Right renal cortex interstitium (tissue), 3 donors: ENCODE data around the gene TMCO4. TPM values are rescaled to one million over a fixed set of nuclear protein-coding genes. Genes with fewer than 3 reads are reported as not detected.

Experiments
- DNase-seq, 3 donors: peaks; one replicate each; pipeline ENCODE4 v3.0.0-alpha.2; 2013; ENCODE audit warnings: low read depth in 3 of 3, low spot score in 2 of 3
- polyA plus RNA-seq, 3 donors: library from polyadenylated mRNA; unstranded; fragments of 120-200 nt; gene quantifications; one replicate each; pipeline ENCODE4 v1.2.1, GENCODE V29; 2013; ENCODE audit not compliant: insufficient read length in 3 of 3

The TMCO4 gene
- polyA plus RNA-seq, 3 donors = 16.5 to 18.4 (median 17.8) TPM

DNA sequence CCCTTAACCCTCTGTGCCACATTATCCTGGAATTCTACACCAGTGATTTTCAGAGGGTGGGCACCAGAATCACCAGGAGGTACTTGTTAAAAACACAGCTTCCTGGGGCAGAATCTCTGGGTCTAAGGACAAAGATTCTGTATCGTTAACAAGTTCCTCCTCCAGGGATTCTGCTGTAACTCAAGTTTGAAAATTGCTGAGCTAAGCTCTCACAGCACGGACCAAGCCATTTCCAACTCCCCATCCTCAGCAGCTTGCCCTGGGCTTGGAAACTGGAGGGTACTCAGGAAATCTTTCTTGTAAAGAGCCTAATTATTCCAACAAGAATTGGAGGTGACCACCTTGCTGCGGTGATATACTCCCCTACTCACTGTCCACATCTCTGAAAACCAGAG lies 48.8 kb downstream of the TMCO4 start:
- DNase-seq = no peak

DNA sequence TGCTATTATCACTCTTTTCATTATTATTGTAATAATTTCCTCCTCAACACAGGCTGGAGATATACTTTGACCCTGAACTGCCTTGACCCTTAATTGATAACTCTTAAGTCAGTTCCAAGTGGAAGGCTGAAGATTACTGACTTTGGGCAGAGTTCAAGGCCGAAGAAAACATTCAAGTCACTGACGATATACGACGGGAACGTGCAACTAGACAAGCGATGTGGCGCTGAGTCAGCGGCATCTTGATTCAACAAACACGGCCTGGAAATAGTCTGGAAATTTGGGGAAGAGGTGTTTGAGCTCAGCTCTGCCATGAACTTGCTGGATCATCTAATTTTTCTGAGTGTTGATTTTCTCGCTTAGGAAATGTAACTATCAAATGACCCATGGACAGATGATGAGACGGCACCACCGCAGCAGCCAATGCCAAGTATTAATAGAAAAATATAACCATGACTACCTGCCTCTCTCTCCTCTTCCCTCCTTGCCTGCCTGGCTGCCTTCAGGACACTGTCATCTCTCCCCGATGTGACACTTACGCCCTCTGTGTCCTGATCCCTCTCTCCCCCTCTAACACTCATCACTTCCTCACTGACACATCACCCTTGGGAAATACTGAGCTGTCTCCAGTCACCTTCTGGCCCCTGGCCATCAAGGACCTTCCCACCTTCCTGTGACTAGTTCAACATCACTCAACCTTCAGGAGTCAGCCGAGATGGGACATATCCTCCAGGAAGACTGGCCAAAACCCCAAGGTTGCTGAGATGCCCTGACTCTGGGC lies 49.4 kb downstream of the TMCO4 start:
- DNase-seq = no peak

DNA sequence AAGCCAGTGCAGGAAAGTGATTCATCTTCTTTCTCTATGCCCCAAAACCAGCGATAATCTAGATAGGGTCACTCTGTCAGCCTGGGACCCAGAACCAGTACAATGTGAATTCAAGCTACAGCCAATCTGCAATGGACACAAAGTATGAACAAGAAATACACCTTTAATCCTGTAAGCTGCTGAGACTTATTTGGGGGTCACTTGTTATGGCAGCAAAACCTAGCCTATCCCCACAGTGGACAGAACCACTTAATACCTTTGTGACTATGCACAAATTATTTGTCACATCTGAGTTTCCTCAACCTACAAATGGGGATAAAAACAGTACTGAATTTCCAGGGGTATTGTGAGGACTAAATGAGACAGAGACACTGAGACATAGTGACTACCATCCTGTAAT lies 50.0 kb downstream of the TMCO4 start:
- DNase-seq = no peak

DNA sequence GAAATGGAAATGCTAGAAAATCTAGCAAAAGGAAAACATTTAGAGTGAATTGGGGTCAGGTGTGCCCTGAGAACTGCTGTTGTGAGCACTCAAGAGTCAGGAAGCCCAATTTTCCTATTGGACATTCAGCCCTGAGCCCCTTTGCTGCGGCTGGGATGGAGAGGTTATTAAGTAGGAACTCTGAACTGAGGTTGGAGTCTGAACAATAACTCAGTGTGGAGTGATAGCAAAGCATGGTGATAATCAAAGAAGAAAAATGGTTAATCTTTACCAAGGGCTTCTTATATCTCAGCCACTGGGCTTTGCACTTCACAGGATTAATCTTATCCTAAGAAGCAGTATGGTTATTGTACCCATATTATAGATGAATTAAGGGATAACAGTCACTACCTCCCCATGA lies 52.0 kb downstream of the TMCO4 start:
- no peak for DNase-seq

DNA sequence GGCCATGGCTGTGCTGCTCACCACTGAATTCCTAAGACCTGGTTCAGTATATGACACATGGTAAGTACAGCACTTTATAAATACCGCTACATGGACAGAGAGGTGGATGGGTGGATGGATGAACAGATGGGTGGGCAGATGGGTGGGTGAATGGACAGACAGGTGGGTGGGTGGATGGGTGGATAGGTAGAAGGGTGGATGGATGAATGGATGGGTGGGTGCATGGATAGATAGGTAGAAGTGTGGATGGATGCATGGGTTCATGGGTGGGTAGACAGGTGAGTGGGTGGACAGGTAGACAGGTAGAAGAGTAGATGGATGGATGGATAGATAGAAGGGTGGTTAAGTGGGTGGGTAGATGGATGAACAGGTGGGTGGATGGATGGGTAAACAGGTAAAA lies 54.8 kb downstream of the TMCO4 start:
- no peak for DNase-seq

DNA sequence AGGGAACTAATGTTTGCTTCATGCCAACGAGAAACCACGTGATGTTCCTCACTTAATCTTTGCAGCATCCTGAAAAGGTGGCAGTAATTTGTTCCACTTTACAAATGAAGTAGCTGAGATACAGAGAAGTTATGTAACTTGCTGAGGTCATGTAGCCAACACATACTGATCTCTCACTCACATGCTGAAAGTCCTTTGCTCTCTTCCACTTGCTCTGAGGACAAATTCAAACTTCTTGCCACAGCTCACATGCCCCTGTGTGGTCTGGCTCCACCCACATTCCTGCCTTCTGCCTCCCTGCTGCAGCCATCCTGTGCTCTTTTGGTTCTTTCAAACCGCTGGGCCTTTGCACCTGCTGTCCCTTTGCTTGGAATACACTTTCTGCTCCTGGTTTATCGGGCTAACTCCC lies 55.4 kb downstream of the TMCO4 start:
- DNase-seq = no peak

DNA sequence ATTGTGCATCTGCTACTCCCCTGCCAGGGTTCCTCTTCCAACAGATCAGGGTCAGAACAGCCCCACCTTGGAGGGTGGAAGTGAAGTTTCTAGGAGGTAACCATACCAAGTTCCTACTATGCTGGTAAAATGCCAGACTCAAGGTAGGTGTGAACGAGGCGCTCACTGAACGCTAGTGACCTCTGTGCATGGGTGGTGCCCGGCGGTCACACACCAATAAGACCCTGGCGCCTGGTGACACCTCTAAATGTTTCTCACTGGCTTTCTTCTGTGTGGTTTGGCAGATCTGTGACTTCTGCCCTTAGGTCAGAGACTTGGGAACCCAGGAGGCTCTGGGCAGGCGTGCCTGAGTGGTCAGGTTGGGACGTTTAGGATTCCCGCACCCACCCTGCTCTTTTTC lies 55.9 kb downstream of the TMCO4 start:
- no peak for DNase-seq

DNA sequence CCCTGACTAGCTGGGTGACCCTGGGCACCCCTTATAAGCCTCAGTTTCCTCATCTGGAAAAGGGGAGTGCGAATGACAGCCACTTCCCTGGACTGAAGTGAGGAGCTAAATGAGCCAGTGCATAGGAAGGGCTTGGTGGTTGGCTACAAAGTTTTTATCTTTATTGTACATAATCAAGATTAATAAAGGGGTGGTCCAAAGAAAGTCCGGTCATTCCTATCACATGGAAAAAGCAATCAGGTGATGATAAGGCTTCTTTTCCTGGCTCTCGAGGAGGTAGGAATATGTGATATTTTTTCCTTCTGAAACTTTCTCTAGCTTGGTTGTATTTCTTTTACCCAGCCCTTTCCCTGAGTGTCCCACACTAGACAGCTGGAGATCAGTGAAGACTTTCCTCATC lies 56.5 kb downstream of the TMCO4 start:
- no peak for DNase-seq

DNA sequence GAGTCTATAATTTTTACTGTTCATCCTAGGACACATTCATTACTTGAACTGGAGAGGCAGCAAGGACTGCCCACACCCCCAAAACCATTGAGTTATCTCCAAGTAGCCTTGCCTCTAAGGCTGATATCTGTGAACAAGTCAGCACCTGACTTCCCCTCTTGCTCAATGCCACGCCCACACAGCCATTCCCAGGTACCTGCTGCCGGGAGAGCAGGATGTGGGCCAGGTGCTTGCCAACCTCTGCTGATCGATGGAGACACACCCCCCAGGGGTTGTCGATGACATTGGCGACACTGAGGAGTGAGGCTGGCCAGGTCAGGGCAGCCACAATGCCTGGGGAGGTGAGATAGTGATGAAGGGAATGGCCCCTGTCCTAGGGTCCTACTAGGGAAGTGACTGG lies 60.1 kb downstream of the TMCO4 start:
- DNase-seq = no peak

DNA sequence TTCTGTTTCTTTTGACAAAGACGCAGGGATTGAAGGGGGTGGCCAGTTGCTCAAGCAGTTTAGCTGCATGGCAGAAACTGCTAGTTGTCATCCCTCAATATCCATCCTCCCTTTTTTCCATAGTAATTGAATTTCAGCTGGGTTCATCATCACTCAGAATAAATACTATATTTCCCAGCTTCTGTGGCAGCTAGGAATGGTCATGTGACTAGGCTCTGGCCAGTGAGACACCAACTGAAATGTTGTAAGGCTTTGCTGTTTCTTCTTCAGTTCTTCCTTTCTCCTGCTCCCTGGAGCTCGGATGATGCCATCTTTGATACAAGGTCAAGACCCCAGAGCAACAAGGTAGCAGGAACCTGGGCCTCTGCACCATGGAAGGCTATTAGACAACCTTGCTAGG lies 61.0 kb downstream of the TMCO4 start:
- no peak for DNase-seq

DNA sequence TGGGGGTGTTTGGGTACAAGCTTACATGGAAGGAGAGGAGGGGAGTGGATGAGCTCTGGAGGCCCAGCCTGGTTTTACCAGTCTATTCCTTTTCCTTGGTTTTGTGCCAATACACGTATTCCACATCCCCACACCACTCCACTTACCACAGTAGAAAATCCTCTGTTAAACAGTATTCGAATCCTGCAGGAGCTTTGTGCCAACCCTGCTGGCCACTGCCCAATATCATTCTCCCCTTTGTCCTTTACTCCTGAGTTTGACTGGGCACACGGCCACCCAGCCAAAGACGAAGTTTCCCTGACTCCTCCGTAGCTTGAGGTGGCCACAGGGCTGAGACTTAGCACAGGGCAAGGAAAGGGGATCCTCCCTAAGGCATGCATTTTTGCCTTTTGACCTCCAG lies 61.6 kb downstream of the TMCO4 start:
- DNase-seq = no peak

DNA sequence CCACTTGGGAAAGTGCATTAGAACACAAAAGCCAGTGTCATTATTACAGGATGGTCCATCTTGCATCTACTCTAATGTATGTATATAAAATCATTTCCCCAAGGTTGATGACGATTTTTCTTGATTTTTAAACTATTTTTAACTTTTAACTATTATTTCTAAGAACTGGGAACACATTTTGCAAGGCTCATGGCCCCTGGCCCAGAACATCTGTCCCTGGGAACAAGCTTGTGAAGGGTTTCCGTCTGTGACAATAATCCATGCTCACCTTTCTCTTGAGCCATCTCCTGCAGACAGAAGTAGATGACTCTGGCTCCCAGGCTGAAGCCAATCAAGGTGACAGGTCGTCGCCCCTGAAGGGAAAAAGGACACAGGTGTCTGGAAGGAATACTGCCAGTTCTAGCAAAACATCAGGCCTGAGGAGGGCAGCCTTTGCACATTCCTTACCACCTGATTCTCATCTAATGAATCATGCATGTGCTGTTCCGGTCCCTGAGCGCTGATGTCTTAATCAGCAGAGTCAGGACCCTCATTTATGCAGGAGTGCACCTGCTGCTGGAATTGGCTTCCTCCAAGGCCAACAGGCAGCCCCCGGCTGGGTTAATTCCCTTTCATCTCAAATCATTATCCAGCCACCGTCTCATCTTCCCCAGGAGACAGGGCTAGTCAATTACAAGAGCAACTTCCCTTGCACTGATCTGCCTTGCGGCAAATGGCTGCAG lies 62.5 kb downstream of the TMCO4 start:
- no peak for DNase-seq

DNA sequence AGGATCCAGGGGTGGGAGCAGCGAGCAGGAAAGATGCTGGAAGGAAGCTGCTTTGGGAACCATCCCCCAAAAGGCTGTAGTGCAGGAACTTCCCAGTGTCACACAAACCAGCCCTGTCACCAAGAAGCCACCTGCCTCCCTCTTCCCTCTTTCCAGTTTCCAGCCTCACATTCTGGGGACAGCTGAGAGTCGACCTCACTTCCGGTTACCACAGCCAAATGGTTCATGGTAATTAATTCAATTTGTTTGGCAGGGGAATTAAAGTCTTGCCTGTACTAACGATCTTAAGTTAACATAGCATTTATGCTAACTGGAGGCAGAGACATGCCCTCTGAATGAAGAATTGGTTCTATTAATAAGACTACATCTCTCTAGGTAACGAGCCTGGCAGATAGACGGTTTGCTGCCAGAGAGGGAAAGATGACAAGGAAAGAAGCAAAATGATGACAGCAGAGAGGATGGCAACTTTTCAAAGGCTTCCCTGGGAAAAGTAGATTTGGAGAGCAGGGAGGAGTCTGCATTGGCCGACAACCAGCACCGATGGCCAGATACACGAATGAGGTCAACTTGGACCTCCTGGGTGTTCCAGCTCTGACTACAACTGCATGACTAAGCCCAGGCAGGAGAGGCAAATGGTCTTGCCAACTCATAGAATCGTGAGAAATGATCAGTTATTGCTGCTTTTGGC lies 64.1 kb downstream of the TMCO4 start:
- DNase-seq = no peak

DNA sequence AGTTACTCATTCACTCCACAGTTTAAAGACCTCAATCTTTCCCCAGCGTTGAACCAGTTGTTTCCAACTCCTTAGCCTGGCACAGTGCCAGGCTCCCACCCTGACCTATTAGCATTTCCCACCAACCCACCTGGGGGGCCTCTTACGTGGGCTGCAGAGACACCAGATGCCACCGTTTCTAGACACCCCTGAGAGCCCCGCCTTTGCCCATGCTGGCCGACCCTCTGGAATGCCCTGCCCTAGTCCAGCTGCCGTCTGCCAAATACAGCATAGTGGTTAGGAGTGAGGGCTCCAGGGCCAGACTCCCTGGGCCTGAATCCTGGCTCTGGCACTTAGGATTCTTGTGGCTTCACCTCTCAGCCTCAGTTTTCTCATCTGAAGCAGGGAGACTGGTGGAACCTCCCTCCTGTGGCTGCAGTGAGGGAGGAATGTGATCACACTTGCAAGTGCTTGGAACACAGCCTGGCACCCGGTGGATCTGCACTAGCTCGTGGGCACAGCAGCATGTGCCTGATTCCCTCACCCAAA lies 65.2 kb downstream of the TMCO4 start:
- no peak for DNase-seq

DNA sequence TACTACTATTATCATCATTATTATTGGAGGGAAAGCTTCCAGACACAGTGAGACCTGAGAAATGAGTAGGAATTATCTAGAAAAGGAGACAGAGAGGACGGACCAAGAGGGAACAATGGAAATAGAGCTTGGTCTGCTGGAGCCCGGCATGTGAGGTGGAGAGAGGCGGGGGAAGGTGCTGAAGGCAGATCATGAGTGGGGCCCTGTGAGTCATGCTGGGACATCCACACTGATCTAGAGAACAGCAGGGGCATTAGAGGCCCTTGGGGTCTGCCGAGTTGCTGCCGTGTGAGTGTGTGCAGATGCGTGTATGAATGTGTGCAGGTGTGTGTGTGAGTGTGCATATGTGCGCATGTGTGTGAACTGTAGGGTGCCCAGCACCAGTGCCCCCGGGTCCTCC lies 65.7 kb downstream of the TMCO4 start:
- DNase-seq = no peak

DNA sequence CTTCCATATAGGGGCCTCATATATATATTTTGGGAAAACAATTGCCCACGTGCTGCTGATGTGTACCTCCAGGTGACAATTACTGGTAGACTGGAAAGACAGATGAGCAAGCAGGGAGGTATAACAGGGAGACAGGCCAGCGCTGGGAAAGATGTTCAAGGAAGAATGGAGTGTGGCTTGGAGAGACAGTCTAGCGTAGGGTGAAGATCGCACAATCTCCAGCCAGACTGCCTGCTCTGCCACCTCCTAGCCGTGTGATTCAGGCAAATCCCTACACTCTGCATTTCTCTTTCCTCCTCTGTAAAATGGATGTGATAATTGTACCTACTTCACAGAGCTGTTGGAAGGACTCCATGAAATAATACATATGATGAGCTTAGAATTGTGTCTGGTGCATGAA lies 66.1 kb downstream of the TMCO4 start:
- no peak for DNase-seq

DNA sequence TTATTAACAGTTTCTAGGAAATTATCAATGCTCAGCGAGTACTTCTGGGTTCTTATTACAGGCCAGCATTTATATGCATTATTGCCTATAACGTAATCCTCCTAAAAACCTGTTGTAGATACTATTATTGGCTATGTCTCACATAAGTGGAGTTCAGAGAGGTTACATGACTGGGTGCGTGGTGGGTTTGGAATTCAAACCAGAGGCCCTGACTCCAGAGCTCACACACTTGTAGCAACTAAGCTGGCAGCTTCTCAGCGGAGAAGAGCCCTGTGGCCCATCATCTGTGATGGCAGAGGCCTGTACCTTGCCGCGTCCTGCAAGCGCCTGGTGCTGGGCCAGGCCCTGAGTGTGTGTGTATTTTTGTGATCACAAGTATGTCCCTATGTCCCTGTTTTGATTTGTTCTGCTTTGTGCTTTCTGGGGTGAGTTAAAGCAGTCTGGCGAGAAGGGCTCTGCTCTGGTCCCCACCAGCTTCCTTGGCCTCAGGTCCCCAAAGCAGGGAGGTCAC lies 68.3 kb downstream of the TMCO4 start:
- no peak for DNase-seq

DNA sequence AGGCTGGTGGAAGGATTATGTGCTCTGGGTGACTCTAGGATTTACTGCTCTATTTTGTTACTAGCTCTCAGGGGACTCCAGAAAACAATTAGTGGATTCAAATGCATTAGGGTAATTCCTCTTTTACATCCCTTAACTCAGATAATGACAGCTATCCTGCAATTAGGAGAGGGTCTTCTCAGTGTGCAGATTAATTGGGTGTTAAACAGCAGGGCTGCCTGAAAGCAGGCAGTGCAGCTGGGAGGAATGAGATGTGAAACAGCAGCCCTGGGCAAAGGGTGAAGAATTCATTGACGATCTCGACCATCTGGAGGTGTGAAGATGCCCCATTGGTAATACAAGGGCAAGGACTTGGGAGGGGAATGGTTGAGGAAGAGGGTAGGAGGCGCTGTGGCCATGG lies 68.9 kb downstream of the TMCO4 start:
- DNase-seq = no peak

DNA sequence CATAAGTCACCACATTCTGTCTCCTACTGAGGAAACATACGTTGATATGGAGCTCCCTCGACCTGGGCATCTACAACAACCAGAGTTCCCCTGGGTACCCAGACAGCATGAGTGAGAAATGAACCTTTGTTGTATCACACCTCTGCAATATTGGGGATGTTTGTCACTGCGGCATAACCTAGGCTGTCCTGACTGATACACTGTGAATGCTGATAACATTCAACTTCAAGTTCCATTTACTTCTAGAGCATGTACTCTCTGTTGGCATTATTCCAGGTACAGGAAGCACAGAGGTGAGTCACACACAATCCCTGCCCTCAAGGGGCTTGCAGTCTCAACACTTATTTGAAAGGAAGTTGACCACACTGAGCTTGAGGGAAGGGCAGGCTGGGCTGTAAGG lies 69.5 kb downstream of the TMCO4 start:
- DNase-seq = no peak

DNA sequence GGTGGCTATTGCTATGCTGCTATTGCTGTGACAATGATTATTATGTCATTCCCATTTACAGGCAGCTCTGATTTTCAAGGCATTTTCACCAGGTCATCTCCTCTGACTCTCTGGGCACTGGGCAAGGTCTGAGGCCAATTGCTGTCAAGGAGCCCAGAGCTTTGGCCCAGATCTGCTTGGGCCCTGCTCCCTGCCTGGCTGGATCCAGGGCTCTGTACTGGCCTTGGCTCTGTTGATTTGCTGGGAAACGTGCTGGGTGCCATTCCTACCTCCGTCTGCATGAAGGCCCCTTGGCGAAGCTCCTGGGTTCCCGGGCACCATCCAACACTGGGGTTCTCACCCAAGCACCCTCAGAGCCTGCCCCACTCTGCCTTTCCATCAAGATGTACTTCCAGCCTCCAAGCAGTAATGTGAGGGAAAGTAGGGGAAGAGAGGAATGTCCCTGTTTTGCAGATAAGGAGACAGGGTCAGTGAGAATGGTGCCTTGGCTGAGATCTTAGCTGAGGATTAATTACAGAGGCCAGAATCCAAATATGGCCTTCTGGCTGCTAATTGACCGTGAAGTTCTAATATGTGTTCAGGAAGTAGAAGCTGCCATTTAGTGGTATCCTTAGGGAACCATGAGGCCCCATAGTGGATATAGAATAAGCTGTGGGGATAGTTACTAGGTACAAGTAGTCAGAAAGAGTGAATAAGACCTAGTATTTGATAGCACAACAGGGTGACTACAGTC lies 71.1 kb downstream of the TMCO4 start:
- DNase-seq = no peak

DNA sequence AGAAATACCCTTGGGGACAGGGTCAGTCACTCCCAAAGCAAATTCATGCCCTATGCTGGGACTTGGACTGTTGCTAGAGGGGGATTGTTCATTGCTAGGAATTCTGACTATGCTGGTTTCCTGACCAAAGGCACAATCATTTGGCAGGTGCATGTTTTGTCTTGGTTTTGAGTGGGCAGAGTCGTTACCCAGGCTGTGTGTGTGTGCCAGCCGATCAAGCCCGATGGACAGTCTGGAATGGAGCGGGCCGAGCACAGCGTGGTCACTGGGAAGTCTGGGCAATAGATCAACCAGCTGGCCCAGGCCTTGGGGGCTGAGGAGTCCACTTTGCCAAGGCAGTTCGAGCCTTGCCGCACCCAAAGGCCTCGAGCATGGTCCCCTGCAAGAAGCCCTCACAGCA lies 74.1 kb downstream of the TMCO4 start:
- no peak for DNase-seq
